Left ventricle myocardium inferior (tissue), 1 donor: ENCODE data around the gene ZNF335. TPM values are rescaled to one million over a fixed set of nuclear protein-coding genes. Genes with fewer than 3 reads are reported as not detected.
A peak's percentile ranks its signal among the peaks of the same experiment; 100 is the strongest.
"Not testable (repeated sequence)": the region's sequence is repeated elsewhere in the genome, so short reads cannot be mapped to it uniquely, and the experiment has no call there.

Experiments
- DNase-seq: peaks from one replicate; pipeline ENCODE4 v3.0.0-alpha.2; 2020
- H3K27ac ChIP-seq: fragments of 200-600 bp; replicated peaks from 2 replicates; pipeline ENCODE4 v1.8.0; 2021
- H3K27me3 ChIP-seq: fragments of 200-600 bp; 2 replicates; pipeline ENCODE4 v1.8.0; 2021; ENCODE audit warnings: low read depth
- H3K36me3 ChIP-seq: fragments of 200-600 bp; 2 replicates; pipeline ENCODE4 v1.8.0; 2021
- H3K4me1 ChIP-seq: fragments of 200-600 bp; 2 replicates; pipeline ENCODE4 v1.8.0; 2021
- H3K4me3 ChIP-seq: fragments of 200-600 bp; 2 replicates; pipeline ENCODE4 v1.8.0; 2021; ENCODE audit warnings: mild to moderate bottlenecking, moderate library complexity
- H3K9me3 ChIP-seq: fragments of 200-600 bp; replicated peaks from 2 replicates; pipeline ENCODE4 v1.8.0; 2021
- intact Hi-C: fragments of 100-400 bp; cut with micrococcal nuclease; formaldehyde crosslinking; loops from one replicate; pipeline ENCODE4 v1.11.0; 2022
- total RNA-seq: library from RNA; stranded (reverse); fragmentation: NEBNext Ultra II Directional; extraction: Animal tissue kit (Norgen Biotek cat#: 25700); gene quantifications from one replicate; pipeline ENCODE4 v1.2.1, GENCODE V29; 2021
- TF ChIP-seq, protein P1 (sequence below): fragments of 200-600 bp; IDR thresholded peaks from 2 replicates; pipeline ENCODE4 v1.8.0; 2021; ENCODE audit warnings: antibody characterized with exemption, mild to moderate bottlenecking, borderline replicate concordance
- donor health status: DM: no; HTN: yes; CAD: no; lungs with severe emphysema.

Gene ZNF335
- total RNA-seq, 1 donor from 2014 or later, result 8.1 TPM

DNA sequence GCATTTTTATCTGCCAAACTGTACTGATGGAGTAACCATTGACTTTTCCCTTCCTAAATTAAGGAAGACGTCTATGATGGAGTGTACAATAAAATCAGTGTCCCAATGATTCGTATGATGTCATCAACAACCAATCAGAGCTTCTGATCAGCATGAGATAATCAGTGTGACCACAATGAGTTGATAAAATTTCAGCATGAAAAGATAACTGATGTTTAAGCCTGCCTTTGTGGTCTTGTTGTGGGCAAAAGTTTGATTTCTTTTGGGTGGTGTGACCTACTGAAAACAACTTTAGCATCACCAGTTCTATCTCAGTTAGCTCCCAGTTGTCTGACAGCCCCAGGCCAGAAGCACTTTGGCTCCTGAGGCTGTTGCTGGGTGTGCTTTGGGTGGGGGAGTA lies 34.2 kb downstream of the ZNF335 start:
- DNase-seq, result no peak
- H3K9me3 ChIP-seq, result no peaks in the 10 kb centered on the region
- peaks cover 58% of the 10 kb centered on the region for H3K36me3 ChIP-seq
- peaks cover 40% of the 10 kb centered on the region for H3K4me1 ChIP-seq
- H3K27me3 ChIP-seq, result no peaks in the 10 kb centered on the region
- no peak overlapping the region for H3K27ac ChIP-seq
- intact Hi-C loops, result no loop called here
- TF ChIP-seq, protein P1, sequence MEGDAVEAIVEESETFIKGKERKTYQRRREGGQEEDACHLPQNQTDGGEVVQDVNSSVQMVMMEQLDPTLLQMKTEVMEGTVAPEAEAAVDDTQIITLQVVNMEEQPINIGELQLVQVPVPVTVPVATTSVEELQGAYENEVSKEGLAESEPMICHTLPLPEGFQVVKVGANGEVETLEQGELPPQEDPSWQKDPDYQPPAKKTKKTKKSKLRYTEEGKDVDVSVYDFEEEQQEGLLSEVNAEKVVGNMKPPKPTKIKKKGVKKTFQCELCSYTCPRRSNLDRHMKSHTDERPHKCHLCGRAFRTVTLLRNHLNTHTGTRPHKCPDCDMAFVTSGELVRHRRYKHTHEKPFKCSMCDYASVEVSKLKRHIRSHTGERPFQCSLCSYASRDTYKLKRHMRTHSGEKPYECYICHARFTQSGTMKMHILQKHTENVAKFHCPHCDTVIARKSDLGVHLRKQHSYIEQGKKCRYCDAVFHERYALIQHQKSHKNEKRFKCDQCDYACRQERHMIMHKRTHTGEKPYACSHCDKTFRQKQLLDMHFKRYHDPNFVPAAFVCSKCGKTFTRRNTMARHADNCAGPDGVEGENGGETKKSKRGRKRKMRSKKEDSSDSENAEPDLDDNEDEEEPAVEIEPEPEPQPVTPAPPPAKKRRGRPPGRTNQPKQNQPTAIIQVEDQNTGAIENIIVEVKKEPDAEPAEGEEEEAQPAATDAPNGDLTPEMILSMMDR, result no peak
- no peak overlapping the region for H3K4me3 ChIP-seq

DNA sequence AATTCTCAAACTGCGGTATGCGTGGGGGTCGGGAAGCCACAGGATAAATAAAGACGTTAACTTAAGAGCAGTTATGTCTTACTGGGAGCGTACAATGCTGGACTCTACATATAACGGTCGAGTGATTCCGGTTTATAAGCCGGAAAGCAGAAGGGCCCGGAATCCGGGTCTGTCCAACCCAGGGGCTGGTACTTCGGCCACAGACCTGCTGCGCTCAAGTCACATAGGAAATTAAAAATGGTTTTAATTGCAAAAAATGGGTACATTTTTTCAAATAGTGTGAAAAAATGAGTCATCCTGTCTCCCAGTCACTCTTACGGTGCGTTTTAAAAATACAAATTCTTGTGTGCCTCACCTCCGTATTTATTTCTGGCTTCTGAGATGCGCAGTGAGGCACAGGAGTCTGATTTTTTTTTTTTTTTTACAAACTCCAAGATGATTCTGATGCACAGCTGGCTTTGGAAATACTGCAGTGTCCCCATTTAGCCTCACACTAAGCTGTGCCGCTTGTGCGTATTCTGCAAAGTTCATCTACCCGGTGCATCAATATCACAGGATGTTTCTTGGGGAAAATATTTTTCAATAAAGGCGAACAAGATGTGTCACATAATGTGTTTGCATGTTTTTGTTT lies 36.5 kb downstream of the ZNF335 start:
- peaks cover 41% of the 10 kb centered on the region for H3K4me1 ChIP-seq
- H3K27ac ChIP-seq, result peak overlapping the region; percentile 100
- H3K9me3 ChIP-seq, result no peaks in the 10 kb centered on the region
- no peak for DNase-seq
- H3K4me3 ChIP-seq, result peak overlapping the region; percentile 100
- H3K27me3 ChIP-seq, result no peaks in the 10 kb centered on the region
- peaks cover 36% of the 10 kb centered on the region for H3K36me3 ChIP-seq
- TF ChIP-seq, protein P1, result no peak
- intact Hi-C loops, result no loop called here

DNA sequence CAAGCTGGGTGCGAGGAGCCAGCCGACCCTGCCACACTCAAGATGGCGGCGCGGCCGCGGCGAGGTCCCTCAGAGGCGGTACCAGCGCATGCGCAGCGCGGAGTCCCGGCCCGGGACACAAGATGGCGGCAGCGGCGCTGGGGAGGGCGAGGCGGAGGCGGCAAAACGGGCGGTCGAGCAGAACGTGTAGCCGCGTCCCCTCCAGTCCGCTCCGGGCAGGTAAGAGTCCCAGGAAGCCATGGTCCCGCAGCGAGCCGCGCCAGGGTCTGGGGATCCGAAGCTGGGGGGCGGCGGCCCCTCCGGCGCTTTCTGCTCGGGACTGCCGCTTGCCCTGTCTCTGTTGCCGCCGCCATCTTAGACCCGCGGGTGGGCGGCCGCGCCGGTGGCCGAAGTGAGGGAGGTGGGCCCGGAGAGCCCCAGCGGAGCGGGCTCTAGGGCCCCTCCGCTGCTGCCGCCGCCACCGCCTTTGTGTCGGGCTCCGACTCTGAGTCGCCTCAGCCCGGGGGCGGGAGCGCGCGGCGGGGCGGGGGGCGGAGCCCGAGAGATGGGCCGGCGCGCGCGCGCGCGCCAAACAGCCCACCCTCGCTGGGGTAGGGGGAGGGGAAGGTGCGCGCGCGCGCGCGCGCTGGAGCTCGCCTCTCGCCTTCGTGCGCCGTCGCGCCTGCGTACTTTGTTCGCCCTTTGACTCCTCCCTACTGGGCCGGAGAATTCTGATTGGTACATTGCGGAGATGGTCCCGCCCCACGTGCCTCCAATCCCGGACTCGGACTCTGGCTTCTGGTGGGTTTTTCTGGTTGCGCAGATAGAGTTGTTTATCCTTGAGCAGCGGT lies 37.2 kb downstream of the ZNF335 start, which contains the start of gene PCIF1:
PCIF1 (plus strand) TSS at position 98 of the 830 bp plus-strand sequence. CDS start 4,317 bp downstream, outside the sequence.
- Histone ChIP-seq H3K36me3 (peaks cover 28% of the 10 kb centered on the region), H3K9me3 (no peaks in the 10 kb centered on the region), H3K4me1 (peaks cover 41% of the 10 kb centered on the region), H3K27ac (peak within 1 kb of the TSS; percentile 100), H3K27me3 (no peaks in the 10 kb centered on the region), H3K4me3 (peak within 1 kb of the TSS; percentile 100)
- intact Hi-C loops, result loop anchor here (5.0 kb wide), 1 partner anchor 42 kb away; the partner anchor contains the start of genes CTSA and NEURL2
- peak; percentile 98 for DNase-seq
- TF ChIP-seq, protein P1, result no peak

DNA sequence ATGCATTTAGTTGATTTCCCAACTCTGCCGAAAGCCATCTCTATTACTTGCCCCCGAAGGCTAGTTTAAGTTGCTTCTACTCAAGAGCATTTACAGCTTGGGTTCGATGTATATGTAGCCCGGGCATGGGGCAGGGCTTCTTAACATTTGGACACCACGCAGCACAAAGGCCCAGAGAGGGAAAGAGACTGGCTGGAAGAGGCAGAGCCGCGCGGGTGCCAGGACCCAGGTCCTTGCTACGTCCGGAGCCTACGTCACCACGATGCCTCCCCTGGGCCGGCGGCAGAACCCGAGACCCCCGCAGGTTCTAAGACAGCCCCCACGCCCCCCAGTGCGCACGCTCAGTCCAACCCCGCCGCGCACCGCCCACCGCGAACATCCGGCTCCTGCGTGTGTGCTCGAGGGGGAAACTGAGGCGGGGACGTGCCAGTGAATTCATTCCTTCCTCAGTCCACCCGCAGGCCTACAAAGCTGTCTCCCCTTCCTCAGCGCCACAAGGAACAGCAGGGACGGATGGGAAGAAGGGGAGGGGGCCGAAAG lies 37.9 kb downstream of the ZNF335 start:
- TF ChIP-seq, protein P1, result no peak
- peaks cover 41% of the 10 kb centered on the region for H3K4me1 ChIP-seq
- intact Hi-C loops, result loop anchor here (5.0 kb wide), 1 partner anchor 42 kb away; the partner anchor contains the start of genes CTSA and NEURL2
- peaks cover 22% of the 10 kb centered on the region for H3K36me3 ChIP-seq
- H3K4me3 ChIP-seq, result peak overlapping the region; percentile 100
- DNase-seq, result peak; percentile 70
- H3K27me3 ChIP-seq, result no peaks in the 10 kb centered on the region
- no peaks in the 10 kb centered on the region for H3K9me3 ChIP-seq
- peak overlapping the region; percentile 100 for H3K27ac ChIP-seq

DNA sequence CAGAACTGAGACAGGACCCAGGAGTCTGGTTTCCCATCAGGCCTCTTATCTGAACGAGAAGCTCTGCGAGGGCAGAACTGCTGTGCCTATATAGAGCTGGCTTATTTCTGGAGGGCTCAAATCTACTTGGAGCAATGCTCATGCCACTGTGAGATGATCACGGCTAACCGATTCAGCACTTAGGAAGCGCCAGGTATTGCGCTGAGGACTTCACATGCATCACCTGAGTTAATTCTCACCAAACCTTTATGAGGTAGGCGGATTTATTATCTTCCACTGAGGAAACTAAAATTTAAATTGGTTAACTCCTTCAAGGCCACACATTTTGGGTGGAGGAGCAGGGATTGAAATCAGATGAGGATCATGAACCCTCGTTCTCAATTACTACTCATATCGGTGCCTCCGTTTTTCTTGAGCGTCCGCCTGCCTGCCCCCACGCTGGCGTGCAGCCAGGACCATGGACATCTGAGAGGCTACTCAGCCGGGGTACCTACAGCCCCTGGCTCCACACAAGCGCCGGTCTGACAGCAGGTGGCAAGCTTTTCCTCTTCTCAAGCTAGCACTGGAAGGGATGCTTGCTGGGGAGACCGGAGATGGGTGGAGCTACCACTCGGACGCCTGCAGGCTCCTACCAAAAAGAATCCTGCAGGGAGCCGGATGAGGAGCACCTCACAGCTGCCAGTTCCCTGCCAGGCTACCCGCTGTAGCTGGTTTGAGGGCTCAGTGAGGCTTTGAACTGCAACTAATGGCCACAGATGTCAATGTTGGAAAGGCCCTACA lies 38.5 kb downstream of the ZNF335 start:
- H3K9me3 ChIP-seq, result no peaks in the 10 kb centered on the region
- intact Hi-C loops, result loop anchor here (5.0 kb wide), 1 partner anchor 41 kb away; the partner anchor contains the start of genes CTSA and NEURL2
- TF ChIP-seq, protein P1, result peak; percentile 59
- peak; percentile 73 for DNase-seq
- peaks cover 15% of the 10 kb centered on the region for H3K36me3 ChIP-seq
- H3K27ac ChIP-seq, result peak overlapping the region; percentile 100
- H3K27me3 ChIP-seq, result no peaks in the 10 kb centered on the region
- peak overlapping the region; percentile 100 for H3K4me3 ChIP-seq
- H3K4me1 ChIP-seq, result peaks cover 41% of the 10 kb centered on the region

DNA sequence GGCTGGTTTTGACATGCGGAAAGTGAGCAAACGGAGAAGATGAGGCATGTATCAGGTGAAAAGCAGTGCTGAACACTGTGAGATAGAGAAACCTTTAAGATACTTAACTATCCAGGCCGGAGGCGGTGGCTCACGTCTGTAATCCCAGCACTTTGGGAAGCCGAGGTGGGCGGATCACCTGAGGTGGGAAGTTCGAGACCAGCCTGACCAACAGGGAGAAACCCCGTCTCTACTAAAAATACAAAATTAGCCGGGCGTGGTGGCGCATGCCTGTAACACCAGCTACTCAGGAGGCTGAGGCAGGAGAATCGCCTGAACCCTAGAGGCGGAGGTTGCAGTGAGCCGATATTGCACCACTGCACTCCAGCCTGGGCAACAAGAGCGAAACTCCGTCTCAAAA lies 40.3 kb downstream of the ZNF335 start:
- not testable (repeated sequence) for H3K27me3 ChIP-seq, H3K9me3 ChIP-seq, H3K4me3 ChIP-seq, DNase-seq, H3K36me3 ChIP-seq, H3K27ac ChIP-seq
- intact Hi-C loops, result loop anchor here (5.0 kb wide), 1 partner anchor 39 kb away; the partner anchor contains the start of genes CTSA and NEURL2
- H3K4me1 ChIP-seq, result peaks cover 34% of the 10 kb centered on the region
